GM18498 (cell line): ENCODE results near the gene SLC11A1.

ENCODE experiments used
- ATAC-seq: cut with Tn5 transposase; IDR thresholded peaks from one replicate; pipeline ENCODE4 v1.9.1; 2021; ENCODE audit warnings: mild to moderate bottlenecking, moderate library complexity; ENCODE audit not compliant: unreplicated experiment

Gene SLC11A1

GRCh38 chr2:218403810-218404209 is 21.7 kb downstream of the SLC11A1 start:
- ATAC-seq, result no peak

GRCh38 chr2:218404351-218405085 is 22.4 kb downstream of the SLC11A1 start:
- no peak for ATAC-seq

GRCh38 chr2:218405086-218405745 is 23.1 kb downstream of the SLC11A1 start:
- no peak for ATAC-seq

- no peak for ATAC-seq
These were observed 23.7 kb downstream of the SLC11A1 start for GRCh38 chr2:218405746-218406208.

GRCh38 chr2:218406209-218406948 is 24.3 kb downstream of the SLC11A1 start:
- ATAC-seq, result peak; percentile 87

- peak; percentile 7 for ATAC-seq
These were observed 25.0 kb downstream of the SLC11A1 start for GRCh38 chr2:218406949-218407618.

- ATAC-seq, result no peak
These were observed 25.6 kb downstream of the SLC11A1 start for GRCh38 chr2:218407717-218408116.

GRCh38 chr2:218418321-218418716 is 36.2 kb downstream of the SLC11A1 start:
- no peak for ATAC-seq

- ATAC-seq, result no peak
These were observed 36.8 kb downstream of the SLC11A1 start, which contains the start of gene VIL1 for GRCh38 chr2:218418717-218419458. Gene VIL1 (plus strand): TSS chr2:218419123. CDS start chr2:218423779, 4,656 bp downstream.

- no peak for ATAC-seq
These were observed 37.6 kb downstream of the SLC11A1 start for GRCh38 chr2:218419630-218420216.

GRCh38 chr2:218421027-218421426 is 39.0 kb downstream of the SLC11A1 start:
- no peak for ATAC-seq

GRCh38 chr2:218422403-218423086 is 40.5 kb downstream of the SLC11A1 start:
- no peak for ATAC-seq

GRCh38 chr2:218423584-218423983 is 41.5 kb downstream of the SLC11A1 start:
- ATAC-seq, result no peak

GRCh38 chr2:218425531-218425930 is 43.5 kb downstream of the SLC11A1 start:
- no peak for ATAC-seq

- no peak for ATAC-seq
These were observed 45.7 kb downstream of the SLC11A1 start for GRCh38 chr2:218427741-218428140.

GRCh38 chr2:218428846-218429558 is 46.9 kb downstream of the SLC11A1 start:
- no peak for ATAC-seq

GRCh38 chr2:218429911-218430692 is 48.0 kb downstream of the SLC11A1 start:
- ATAC-seq, result no peak

- ATAC-seq, result no peak
These were observed 48.6 kb downstream of the SLC11A1 start for GRCh38 chr2:218430721-218431120.
